HepG2 (cell line): ENCODE measurements around the gene TEDC2. TPM values are rescaled to one million over a fixed set of nuclear protein-coding genes. Genes with fewer than 3 reads are reported as not detected.

Source experiments
- BRD4 ChIP-seq: sonication (generic); formaldehyde crosslinking; IDR thresholded peaks from 2 replicates; pipeline ENCODE4 v1.4.0; 2020; ENCODE audit warnings: missing genetic modification reagents
- CC2D1A ChIP-seq: sonication (generic); formaldehyde crosslinking; IDR thresholded peaks from 2 replicates; pipeline ENCODE4 v1.8.1; 2023; ENCODE audit warnings: mild to moderate bottlenecking, missing genetic modification reagents
- GTF3A ChIP-seq: sonication (generic); formaldehyde crosslinking; conservative IDR thresholded peaks from 2 replicates; pipeline ENCODE4 v1.4.0; 2020; ENCODE audit warnings: mild to moderate bottlenecking, missing genetic modification reagents
- SAFB2 ChIP-seq: sonication (generic); formaldehyde crosslinking; IDR thresholded peaks from 2 replicates; pipeline ENCODE4 v1.5.1; 2020; ENCODE audit warnings: missing genetic modification reagents, low read depth, mild to moderate bottlenecking, borderline replicate concordance
- ZMYM3 ChIP-seq: sonication (generic); formaldehyde crosslinking; IDR thresholded peaks from 2 replicates; pipeline ENCODE4 v1.5.1; 2020; ENCODE audit warnings: mild to moderate bottlenecking, missing genetic modification reagents
- ZMYM4 ChIP-seq: sonication (generic); formaldehyde crosslinking; IDR thresholded peaks from 2 replicates; pipeline ENCODE4 v1.8.1; 2023; ENCODE audit warnings: mild to moderate bottlenecking, missing genetic modification reagents
- ZNF205 ChIP-seq: IDR thresholded peaks from 2 replicates; pipeline ENCODE4 v1.6.1; 2018; ENCODE audit warnings: missing biosample characterization, missing genetic modification reagents
- ZNF33A ChIP-seq: sonication (generic); formaldehyde crosslinking; IDR thresholded peaks from 2 replicates; pipeline ENCODE4 v1.5.1; 2020; ENCODE audit warnings: missing genetic modification reagents, mild to moderate bottlenecking, moderate library complexity, borderline replicate concordance
- ZNF431 ChIP-seq: sonication (generic); formaldehyde crosslinking; IDR thresholded peaks from 2 replicates; pipeline ENCODE4 v1.9.0; 2022; ENCODE audit warnings: missing genetic modification reagents, low read depth, mild to moderate bottlenecking, borderline replicate concordance
- ZNF570 ChIP-seq: sonication (generic); formaldehyde crosslinking; IDR thresholded peaks from 2 replicates; pipeline ENCODE4 v1.4.0; 2020; ENCODE audit warnings: mild to moderate bottlenecking, missing genetic modification reagents, borderline replicate concordance
- ZNF674 ChIP-seq: sonication (generic); formaldehyde crosslinking; IDR thresholded peaks from 2 replicates; pipeline ENCODE4 v1.5.0; 2020; ENCODE audit warnings: low read depth, mild to moderate bottlenecking, missing genetic modification reagents
- ZNF781 ChIP-seq: sonication (generic); formaldehyde crosslinking; IDR thresholded peaks from 2 replicates; pipeline ENCODE4 v1.5.1; 2020; ENCODE audit warnings: borderline replicate concordance, mild to moderate bottlenecking, missing genetic modification reagents; ENCODE audit errors: not compliant biosample characterization
- polyA plus RNA-seq, 8 experiments: library from polyadenylated mRNA; depleted of rRNA in 3 of 8; stranded (reverse) in 7 of 8; unstranded in 1 of 8; fragments of >200 nt; fragmentation: Illumina TruSeq in 4 of 8; extraction: Trizol in 4 of 8; gene quantifications; 2 replicates each; pipeline versions ENCODE4 v1.2.1 to v1.2.3, GENCODE V29; 2011 to 2016; ENCODE audit warnings: low read depth in 4 of 8, missing spikeins in 1 of 8, mixed read lengths in 1 of 8; ENCODE audit not compliant: insufficient read depth in 1 of 8
- total RNA-seq, 5 experiments: library from RNA; depleted of rRNA; stranded (reverse); fragments of >200 nt; fragmentation: Illumina TruSeq; extraction: Trizol; gene quantifications; 2 replicates each; pipeline ENCODE4 v1.2.3, GENCODE V29; 2016; ENCODE audit warnings: low read depth in 1 of 5
- TF ChIP-seq, protein P1 (sequence below): sonication (generic); formaldehyde crosslinking; IDR thresholded peaks from 2 replicates; pipeline ENCODE4 v1.4.0; 2020; ENCODE audit warnings: missing genetic modification reagents, borderline replicate concordance

The TEDC2 gene
- total and polyA plus RNA-seq, 2 of the 13 experiments (the other 11 are each of a cell fraction or from before 2014, with no cell fraction given) = 6.2 to 24.4 TPM

DNA sequence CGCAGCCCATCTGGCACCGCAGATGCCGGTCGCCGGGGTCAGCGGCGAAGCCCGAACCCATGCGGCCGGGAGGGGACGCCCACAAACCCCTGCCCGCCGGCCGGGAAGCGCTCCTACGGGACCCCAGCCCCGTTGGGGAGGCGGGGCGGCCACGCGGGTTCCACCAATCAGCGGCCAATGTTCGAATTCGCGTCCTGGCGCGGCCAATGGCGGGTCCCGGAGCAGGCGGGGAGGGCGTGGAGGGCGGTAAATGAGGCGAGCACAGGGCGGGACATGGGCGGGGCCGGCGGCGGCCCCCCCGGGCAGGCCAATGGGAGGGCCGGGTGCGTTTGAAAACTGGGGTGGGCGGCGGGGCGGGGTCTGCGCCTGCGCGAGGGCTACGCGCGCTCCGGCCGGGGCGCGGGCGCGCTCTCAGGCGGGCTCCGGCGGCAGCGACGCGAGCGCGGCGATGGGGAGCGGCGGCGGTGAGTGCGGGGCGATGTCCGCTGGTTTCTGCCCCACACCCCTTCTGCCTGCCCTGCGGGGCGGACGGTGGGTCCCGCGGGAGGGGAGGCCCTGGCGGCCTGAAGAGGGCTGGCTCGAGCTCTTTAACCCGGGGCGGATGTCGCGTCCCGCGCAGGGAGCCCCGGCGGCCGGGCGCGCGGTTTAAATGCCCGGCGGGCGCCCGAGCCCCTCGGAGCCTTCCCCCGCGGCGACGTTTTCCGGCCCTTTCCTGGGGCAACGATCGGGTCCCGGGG lies 30.7 kb upstream of the TEDC2 start, which contains the start of gene CCNF (continued):
- TF ChIP-seq ZNF781 (CRISPR knock-in tag) (no peak), ZNF570 (CRISPR knock-in tag) (no peak; the same call in 1 of the 2 replicates), ZNF33A (no peak), ZMYM4 (CRISPR knock-in tag) (no peak; the same call in none of the 2 replicates), ZMYM3 (CRISPR knock-in tag) (no peak), CC2D1A (no peak), ZNF431 (CRISPR knock-in tag) (peak; percentile 70), GTF3A (CRISPR knock-in tag) (no peak), SAFB2 (CRISPR knock-in tag) (0 out of 2 replicates have a peak, but pooled peaks have one; percentile 36), ZNF205 (no peak), ZNF674 (no peak), BRD4 (CRISPR knock-in tag) (no peak)
- TF ChIP-seq, protein P1, sequence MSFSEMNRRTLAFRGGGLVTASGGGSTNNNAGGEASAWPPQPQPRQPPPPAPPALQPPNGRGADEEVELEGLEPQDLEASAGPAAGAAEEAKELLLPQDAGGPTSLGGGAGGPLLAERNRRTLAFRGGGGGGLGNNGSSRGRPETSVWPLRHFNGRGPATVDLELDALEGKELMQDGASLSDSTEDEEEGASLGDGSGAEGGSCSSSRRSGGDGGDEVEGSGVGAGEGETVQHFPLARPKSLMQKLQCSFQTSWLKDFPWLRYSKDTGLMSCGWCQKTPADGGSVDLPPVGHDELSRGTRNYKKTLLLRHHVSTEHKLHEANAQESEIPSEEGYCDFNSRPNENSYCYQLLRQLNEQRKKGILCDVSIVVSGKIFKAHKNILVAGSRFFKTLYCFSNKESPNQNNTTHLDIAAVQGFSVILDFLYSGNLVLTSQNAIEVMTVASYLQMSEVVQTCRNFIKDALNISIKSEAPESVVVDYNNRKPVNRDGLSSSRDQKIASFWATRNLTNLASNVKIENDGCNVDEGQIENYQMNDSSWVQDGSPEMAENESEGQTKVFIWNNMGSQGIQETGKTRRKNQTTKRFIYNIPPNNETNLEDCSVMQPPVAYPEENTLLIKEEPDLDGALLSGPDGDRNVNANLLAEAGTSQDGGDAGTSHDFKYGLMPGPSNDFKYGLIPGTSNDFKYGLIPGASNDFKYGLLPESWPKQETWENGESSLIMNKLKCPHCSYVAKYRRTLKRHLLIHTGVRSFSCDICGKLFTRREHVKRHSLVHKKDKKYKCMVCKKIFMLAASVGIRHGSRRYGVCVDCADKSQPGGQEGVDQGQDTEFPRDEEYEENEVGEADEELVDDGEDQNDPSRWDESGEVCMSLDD (CRISPR knock-in tag) = peak; percentile 78
